Natural killer cell (primary cell): ENCODE data around the gene SPAG4. TPM values are rescaled to one million over a fixed set of nuclear protein-coding genes. Genes with fewer than 3 reads are reported as not detected.

Source experiments
- ATAC-seq, 3 donors: fragments of 150-1000 bp in 2 of 3; fragments of 200-7000 bp in 1 of 3; cut with Tn5 transposase; 1 replicate in 1 of 3; 2 replicates in 2 of 3; pipeline ENCODE4 v1.10.0; 2021; ENCODE audit warnings: mild to moderate bottlenecking in 2 of 3, moderate library complexity in 2 of 3
- DNase-seq, 2 donors: peaks; one replicate each; pipeline versions ENCODE4 v3.0.0 to v3.0.0-alpha.2; 2013 to 2021; ENCODE audit warnings: mixed read lengths in 1 of 2
- H3K27ac ChIP-seq: one replicate; pipeline ENCODE4 v1.5.1; 2013; ENCODE audit warnings: mild to moderate bottlenecking, low read length
- H3K27me3 ChIP-seq: one replicate; pipeline ENCODE4 v1.6.1; 2013; ENCODE audit warnings: low read length; ENCODE audit not compliant: control insufficient read depth, insufficient read depth
- H3K36me3 ChIP-seq: one replicate; pipeline ENCODE4 v1.6.1; 2013; ENCODE audit warnings: low read length; ENCODE audit not compliant: control insufficient read depth, insufficient read depth
- H3K4me1 ChIP-seq: one replicate; pipeline ENCODE4 v1.6.1; 2013; ENCODE audit warnings: low read length; ENCODE audit not compliant: control insufficient read depth, insufficient read depth
- H3K4me3 ChIP-seq: one replicate; pipeline ENCODE4 v1.5.1; 2013; ENCODE audit warnings: low read length
- H3K9me3 ChIP-seq: one replicate; pipeline ENCODE4 v1.6.1; 2013; ENCODE audit warnings: low read length; ENCODE audit not compliant: control insufficient read depth, insufficient read depth
- H3K27ac Mint-ChIP-seq, 2 donors: one replicate each; pipeline ENCODE4 v1.8.0; 2022; ENCODE audit warnings: mild to moderate bottlenecking in 2 of 2, mixed read lengths in 2 of 2, moderate library complexity in 1 of 2
- H3K27me3 Mint-ChIP-seq, 2 donors: one replicate each; pipeline ENCODE4 v1.8.0; 2022; ENCODE audit warnings: low read depth in 2 of 2, mixed read lengths in 2 of 2
- H3K36me3 Mint-ChIP-seq: one replicate; pipeline ENCODE4 v1.8.0; 2022; ENCODE audit warnings: mixed read lengths
- H3K4me1 Mint-ChIP-seq, 2 donors: one replicate each; pipeline ENCODE4 v1.8.0; 2022; ENCODE audit warnings: mixed read lengths in 2 of 2
- H3K4me3 Mint-ChIP-seq: one replicate; pipeline ENCODE4 v1.8.0; 2022; ENCODE audit warnings: mild to moderate bottlenecking, moderate library complexity, mixed read lengths
- H3K9me3 Mint-ChIP-seq, 2 donors: one replicate each; pipeline ENCODE4 v1.8.0; 2022; ENCODE audit warnings: mixed read lengths in 2 of 2
- CTCF ChIP-seq: fragments of 200-600 bp; IDR thresholded peaks from one replicate; pipeline ENCODE4 v1.8.0; 2022; ENCODE audit warnings: antibody characterized with exemption
- WGBS: methylation state at CpG from one replicate; pipeline ENCODE4 v1.1.7; 2013; ENCODE audit warnings: missing lambda C conversion rate; ENCODE audit not compliant: insufficient coverage; 5-methylcytosine and 5-hydroxymethylcytosine counted together
- intact Hi-C: fragments of 100-400 bp; cut with micrococcal nuclease; formaldehyde crosslinking; loops from one replicate; pipeline ENCODE4 v1.14.2; 2022
- total RNA-seq, 4 donors: library from RNA; stranded (reverse); fragments of 120-200 nt in 1 of 4; gene quantifications; one replicate each; pipeline versions ENCODE4 v1.2.3 to v1.2.4, GENCODE V29; 2013 to 2022

SPAG4 gene
- total RNA-seq, 3 donors from 2014 or later (not counting 1 experiment from before 2014, with no cell fraction given), result 11.2 to 16.2 (median 11.9) TPM

- TF ChIP-seq CTCF, result no peak
- Mint-ChIP-seq H3K4me3 (peak overlapping the region; percentile 86), H3K27me3 (peaks cover 0 to 3% of the 10 kb centered on the region in 2 donors), H3K27ac (peak overlapping the region; percentile 68 to 99), H3K36me3 (no peaks in the 10 kb centered on the region), H3K9me3 (no peaks in the 10 kb centered on the region), H3K4me1 (peaks cover 27 to 45% of the 10 kb centered on the region in 2 donors)
- intact Hi-C loops, result loop anchor here (1.0 to 10.0 kb wide), 5 partner anchors 43 to 363 kb away; partner anchors contain the start of gene ERGIC3
- no peak overlapping the region for H3K27ac ChIP-seq
- H3K4me1 ChIP-seq, result peaks cover 40% of the 10 kb centered on the region
- peaks cover 10% of the 10 kb centered on the region for H3K27me3 ChIP-seq
- ATAC-seq (no peak), DNase-seq (peak; percentile 39 to 65)
- no peak overlapping the region for H3K4me3 ChIP-seq
- 14% methylated on average over 22 of the region's 22 CpGs for WGBS
- peaks cover 5% of the 10 kb centered on the region for H3K36me3 ChIP-seq
- H3K9me3 ChIP-seq, result no peaks in the 10 kb centered on the region
Measured at GRCh38 chr20:35617397-35618262, 2.0 kb downstream of the SPAG4 start.

GRCh38 chr20:35618263-35619131, 2.9 kb downstream of the SPAG4 start:
- no peak overlapping the region for H3K27ac ChIP-seq
- intact Hi-C loops, result loop anchor here (1.0 to 10.0 kb wide), 6 partner anchors 17 to 364 kb away; partner anchors contain the start of gene ERGIC3
- WGBS, result 13% methylated on average over 35 of the region's 35 CpGs

More at GRCh38 chr20:35618263-35619131, 2.9 kb downstream of the SPAG4 start:
- H3K27ac Mint-ChIP-seq, result peak overlapping the region; percentile 68 to 99
- Histone ChIP-seq H3K4me3 (peak overlapping the region; percentile 44), H3K36me3 (peaks cover 5% of the 10 kb centered on the region), H3K4me1 (peaks cover 40% of the 10 kb centered on the region), H3K27me3 (peaks cover 10% of the 10 kb centered on the region), H3K9me3 (no peaks in the 10 kb centered on the region)
- no peak for TF ChIP-seq CTCF
- H3K4me1 Mint-ChIP-seq, result peaks cover 27 to 45% of the 10 kb centered on the region in 2 donors
- H3K9me3 Mint-ChIP-seq, result no peaks in the 10 kb centered on the region
- H3K27me3 Mint-ChIP-seq, result peaks cover 0 to 3% of the 10 kb centered on the region in 2 donors
- ATAC-seq (no peak), DNase-seq (peak in 1 of 2 donors; percentile 59)
- H3K4me3 Mint-ChIP-seq, result peak overlapping the region; percentile 86
- no peaks in the 10 kb centered on the region for H3K36me3 Mint-ChIP-seq
